Mucosa of descending colon (tissue), 3 donors: ENCODE results near the gene VSTM2B. TPM values are rescaled to one million over a fixed set of nuclear protein-coding genes. Genes with fewer than 3 reads are reported as not detected.

ENCODE experiments used
- ATAC-seq: fragments of 200-7000 bp; cut with Tn5 transposase; one replicate; pipeline ENCODE4 v1.9.1; 2020; ENCODE audit warnings: mild to moderate bottlenecking, moderate library complexity
- DNase-seq, 3 donors: peaks; one replicate each; pipeline ENCODE4 v3.0.0-alpha.2; 2020
- H3K36me3 ChIP-seq: fragments of 200-600 bp; one replicate; pipeline ENCODE4 v1.8.0; 2021; ENCODE audit warnings: low read depth, mild to moderate bottlenecking
- H3K4me1 ChIP-seq: fragments of 200-600 bp; one replicate; pipeline ENCODE4 v1.8.0; 2021; ENCODE audit warnings: low read depth, mild to moderate bottlenecking
- H3K4me3 ChIP-seq: fragments of 200-600 bp; one replicate; pipeline ENCODE4 v1.8.0; 2021; ENCODE audit warnings: mild to moderate bottlenecking
- H3K9me3 ChIP-seq: fragments of 200-600 bp; one replicate; pipeline ENCODE4 v1.8.0; 2021; ENCODE audit warnings: mild to moderate bottlenecking
- intact Hi-C, 2 donors: fragments of 100-400 bp; cut with DNase I in 1 of 2; cut with micrococcal nuclease in 1 of 2; formaldehyde crosslinking; loops; one replicate each; pipeline versions ENCODE4 v1.11.0 to v1.11.1; 2022; cut with DNase I, micrococcal nuclease
- total RNA-seq, 3 donors: library from RNA; stranded (reverse); fragmentation: NEBNext Ultra II Directional in 2 of 3; extraction: Animal tissue kit (Norgen Biotek cat#: 25700) in 2 of 3; gene quantifications; one replicate each; pipeline versions ENCODE4 v1.2.1 to v1.2.4, GENCODE V29; 2021 to 2023
- TF ChIP-seq, protein P1 (sequence below): fragments of 200-600 bp; IDR thresholded peaks from one replicate; pipeline ENCODE4 v1.8.0; 2022; ENCODE audit warnings: antibody characterized with exemption, mild to moderate bottlenecking
- donor health status: DM: no; HTN: no; CAD: no; lungs with moderate emphysema.
- donor health status: DM: no; HTN: no; CAD: no.
- donor health status: DM: no; HTN: yes; CAD: no.

VSTM2B gene
- total RNA-seq, 3 donors from 2014 or later, result 0.32 TPM; not detected in 2

DNA sequence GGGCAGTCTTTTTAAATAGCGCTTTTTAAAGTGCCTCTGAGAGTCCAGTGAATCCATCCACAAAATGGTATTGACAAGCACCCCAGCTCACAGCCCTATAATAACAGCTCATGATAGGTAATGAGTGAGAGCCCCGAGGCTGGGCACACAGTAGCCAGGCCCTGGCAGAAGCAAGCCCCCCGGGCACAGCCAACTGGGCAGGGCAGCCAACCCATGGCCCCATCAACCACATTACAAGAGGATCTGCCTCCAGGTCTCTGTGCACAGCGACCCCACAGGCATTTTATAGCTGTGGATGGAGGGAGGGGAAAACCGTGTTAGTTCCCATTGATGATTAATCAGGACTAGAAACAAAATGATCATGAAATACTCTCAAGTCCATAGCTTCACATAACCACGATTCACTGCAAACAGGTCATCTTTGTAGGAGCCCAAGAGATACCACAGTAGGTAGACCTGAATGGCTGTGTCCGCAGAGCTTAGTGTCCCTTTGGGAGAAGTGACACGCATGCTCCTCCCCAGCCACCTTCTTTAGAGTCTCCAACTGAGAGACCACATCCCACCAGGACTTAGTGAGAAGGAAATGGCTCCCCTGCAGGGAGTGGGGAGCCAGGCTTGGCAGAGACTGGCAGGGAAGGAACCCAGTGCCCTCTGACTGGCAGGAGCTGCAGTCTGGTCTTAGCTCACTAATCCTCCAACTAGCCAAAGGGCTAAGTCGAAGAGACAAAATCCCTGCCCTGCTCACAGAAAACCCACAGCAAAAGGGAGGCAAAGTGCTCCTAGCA, 4.3 kb upstream of the VSTM2B start:
- Histone ChIP-seq H3K4me1 (no peaks in the 10 kb centered on the region), H3K9me3 (no peaks in the 10 kb centered on the region), H3K4me3 (no peak overlapping the region), H3K36me3 (no peaks in the 10 kb centered on the region)
- DNase-seq (peak in 2 of 3 donors; percentile 1 to 22), ATAC-seq (no peak)
- intact Hi-C loops, result no loop called here
- TF ChIP-seq, protein P1, sequence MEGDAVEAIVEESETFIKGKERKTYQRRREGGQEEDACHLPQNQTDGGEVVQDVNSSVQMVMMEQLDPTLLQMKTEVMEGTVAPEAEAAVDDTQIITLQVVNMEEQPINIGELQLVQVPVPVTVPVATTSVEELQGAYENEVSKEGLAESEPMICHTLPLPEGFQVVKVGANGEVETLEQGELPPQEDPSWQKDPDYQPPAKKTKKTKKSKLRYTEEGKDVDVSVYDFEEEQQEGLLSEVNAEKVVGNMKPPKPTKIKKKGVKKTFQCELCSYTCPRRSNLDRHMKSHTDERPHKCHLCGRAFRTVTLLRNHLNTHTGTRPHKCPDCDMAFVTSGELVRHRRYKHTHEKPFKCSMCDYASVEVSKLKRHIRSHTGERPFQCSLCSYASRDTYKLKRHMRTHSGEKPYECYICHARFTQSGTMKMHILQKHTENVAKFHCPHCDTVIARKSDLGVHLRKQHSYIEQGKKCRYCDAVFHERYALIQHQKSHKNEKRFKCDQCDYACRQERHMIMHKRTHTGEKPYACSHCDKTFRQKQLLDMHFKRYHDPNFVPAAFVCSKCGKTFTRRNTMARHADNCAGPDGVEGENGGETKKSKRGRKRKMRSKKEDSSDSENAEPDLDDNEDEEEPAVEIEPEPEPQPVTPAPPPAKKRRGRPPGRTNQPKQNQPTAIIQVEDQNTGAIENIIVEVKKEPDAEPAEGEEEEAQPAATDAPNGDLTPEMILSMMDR, result no peak

DNA sequence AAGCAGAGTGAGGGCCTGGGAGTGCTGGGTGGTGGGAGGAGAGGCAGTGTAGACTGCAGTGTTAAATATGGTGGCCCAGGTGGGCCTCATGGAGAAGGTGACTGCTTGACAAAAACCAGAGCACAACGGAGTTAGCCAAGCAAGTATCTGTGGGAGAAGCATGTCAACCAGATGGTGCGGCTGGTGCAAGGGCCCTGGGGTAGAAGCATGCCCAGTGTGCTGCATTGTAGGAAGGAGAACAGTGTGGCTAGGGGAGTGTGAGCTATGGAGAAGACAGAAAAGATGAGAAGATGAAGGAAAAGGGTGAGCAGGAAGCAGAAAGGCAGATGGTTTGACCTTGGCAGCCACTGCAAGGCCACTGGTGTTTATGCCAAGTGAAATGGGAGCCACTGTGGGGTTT, 2.2 kb upstream of the VSTM2B start:
- Histone ChIP-seq H3K4me1 (peaks cover 12% of the 10 kb centered on the region), H3K9me3 (no peaks in the 10 kb centered on the region), H3K4me3 (no peak overlapping the region), H3K36me3 (no peaks in the 10 kb centered on the region)
- intact Hi-C loops, result no loop called here
- TF ChIP-seq, protein P1, result no peak
- ATAC-seq (no peak), DNase-seq (no peak)

DNA sequence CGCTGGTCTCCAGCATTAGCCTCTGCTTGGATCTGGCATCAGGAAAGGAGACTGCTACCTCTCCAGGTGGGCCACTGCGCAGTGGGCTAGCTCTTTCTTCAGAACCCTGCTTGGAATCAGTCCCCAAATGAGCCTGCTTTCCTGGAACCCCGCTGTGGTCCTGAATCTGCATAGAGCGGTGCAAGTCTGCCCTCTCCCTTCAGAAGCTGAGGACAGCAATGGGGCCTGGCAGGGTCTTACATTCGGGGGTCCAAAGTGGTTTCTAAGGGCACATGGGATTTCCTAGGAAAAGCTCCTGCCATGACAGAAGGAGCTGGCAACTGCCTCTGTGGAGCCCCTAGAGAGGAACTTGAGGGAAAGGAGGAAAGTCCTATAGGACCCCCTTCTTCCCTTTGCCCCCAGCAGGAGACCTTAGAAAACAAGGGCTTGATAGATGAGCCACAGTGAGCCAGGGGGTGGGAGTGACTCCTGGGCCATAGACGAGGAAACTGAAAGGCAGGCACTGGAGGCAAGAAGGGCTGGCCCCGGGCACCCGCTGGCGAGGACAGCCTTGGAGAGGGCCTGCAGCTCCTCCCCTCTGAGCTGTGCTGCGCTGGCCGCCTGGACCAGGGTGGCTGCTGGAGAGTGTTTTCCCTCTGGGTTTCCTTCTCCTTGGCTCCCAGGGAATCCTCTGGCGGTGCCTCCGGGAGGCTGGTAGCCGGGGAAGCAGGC, 1.4 kb upstream of the VSTM2B start:
- peak in 1 of 3 donors; percentile 12 for DNase-seq
- ATAC-seq, result no peak
- intact Hi-C loops, result no loop called here

DNA sequence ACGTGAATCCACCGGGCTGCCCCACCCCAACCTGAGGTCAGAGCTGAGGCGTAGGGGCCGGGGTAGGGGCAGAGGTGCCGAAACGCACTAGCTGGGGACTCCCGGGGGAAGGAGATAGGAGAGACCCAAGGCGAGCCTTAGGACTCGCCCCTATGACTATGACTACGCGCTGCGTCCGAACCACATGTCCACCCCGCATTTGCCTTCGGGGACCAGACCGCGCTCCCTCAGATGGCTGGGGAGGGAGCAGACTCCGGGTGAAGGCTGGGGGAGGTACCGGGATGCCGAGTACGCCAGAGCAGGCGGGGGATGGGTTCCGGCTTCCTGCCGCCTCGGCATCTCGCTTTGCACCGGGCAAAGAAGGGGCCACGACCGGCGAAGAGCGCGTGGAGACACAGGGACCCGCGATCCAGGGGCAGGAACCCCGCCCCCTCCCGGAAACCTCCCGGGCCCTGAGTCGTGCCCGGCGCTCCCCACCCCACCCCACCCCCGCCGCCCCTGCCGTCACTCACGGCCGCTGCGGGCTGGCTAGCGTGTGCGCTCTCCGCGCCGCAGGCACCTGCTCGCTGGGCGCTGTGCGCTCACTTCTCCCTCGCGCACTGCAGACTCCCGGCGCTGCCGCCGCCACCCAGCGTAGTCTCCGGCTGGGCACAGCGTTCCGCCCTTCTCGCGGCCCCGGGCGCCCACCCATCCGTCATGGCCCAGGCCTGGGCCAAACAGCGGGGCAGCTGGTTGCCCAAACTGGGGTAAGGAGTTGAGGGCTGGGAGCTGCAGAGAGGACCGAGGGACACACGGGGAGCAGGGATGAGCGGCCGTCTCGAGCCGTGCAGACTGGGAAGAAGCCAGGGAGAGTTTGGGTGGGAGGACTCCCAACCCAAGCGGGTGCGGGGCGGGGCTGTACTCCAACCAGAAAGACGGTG, 622 bp upstream of the VSTM2B start:
- DNase-seq, result peak in 1 of 3 donors; percentile 17
- no peaks in the 10 kb centered on the region for H3K36me3 ChIP-seq
- no peaks in the 10 kb centered on the region for H3K9me3 ChIP-seq
- H3K4me1 ChIP-seq, result peaks cover 19% of the 10 kb centered on the region
- TF ChIP-seq, protein P1, result no peak
- intact Hi-C loops, result no loop called here
- no peak for ATAC-seq
- H3K4me3 ChIP-seq, result no peak overlapping the region

More for the DNA sequence above, 1.4 kb upstream of the VSTM2B start:
- TF ChIP-seq, protein P1, result no peak
- Histone ChIP-seq H3K4me1 (peaks cover 18% of the 10 kb centered on the region), H3K36me3 (no peaks in the 10 kb centered on the region), H3K9me3 (no peaks in the 10 kb centered on the region), H3K4me3 (no peak overlapping the region)

DNA sequence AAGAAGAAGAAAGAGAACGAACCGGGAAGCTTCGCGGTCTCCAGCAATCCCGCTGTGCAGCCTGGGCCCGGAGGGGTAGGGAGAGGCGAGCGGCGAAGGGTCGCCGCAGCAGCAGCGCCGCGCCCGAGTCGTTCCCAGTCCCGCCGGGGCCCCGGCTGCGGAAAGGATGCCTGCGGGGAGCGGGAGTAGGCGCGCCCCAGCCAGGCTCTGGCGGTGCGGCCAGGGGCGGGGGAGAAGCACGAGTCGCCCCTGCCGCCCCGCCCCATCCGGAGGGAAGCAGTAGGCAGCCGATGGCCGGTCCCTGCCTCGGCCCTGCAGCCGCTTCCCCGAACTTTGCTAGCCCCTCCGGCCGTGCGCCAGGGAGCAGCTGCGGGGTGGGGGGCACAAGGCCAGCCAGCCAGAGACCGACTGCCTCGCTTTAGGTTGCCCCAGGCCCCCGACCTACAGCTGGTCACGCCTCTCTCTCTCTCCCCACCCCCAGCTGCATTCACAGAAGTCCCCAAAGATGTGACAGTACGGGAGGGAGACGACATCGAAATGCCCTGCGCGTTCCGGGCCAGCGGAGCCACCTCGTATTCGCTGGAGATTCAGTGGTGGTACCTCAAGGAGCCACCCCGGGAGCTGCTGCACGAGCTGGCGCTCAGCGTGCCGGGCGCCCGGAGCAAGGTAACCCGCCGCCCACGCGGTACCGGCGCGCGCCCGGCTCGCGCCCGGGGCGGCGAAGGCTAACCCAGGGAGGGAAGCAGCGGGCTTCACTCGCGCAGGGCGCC, 1.1 kb downstream of the VSTM2B start:
- Histone ChIP-seq H3K4me3 (no peak overlapping the region), H3K9me3 (no peaks in the 10 kb centered on the region), H3K4me1 (peaks cover 19% of the 10 kb centered on the region), H3K36me3 (no peaks in the 10 kb centered on the region)
- ATAC-seq (no peak), DNase-seq (no peak)
- TF ChIP-seq, protein P1, result no peak
- intact Hi-C loops, result no loop called here
